HepG2 (cell line): ENCODE results near the gene CCDC69. TPM values are rescaled to one million over a fixed set of nuclear protein-coding genes. Genes with fewer than 3 reads are reported as not detected.

Experiments
- ARID5B ChIP-seq: IDR thresholded peaks from 2 replicates; pipeline ENCODE4 v1.4.0; 2020; ENCODE audit warnings: mild to moderate bottlenecking, missing genetic modification reagents
- ETS1 ChIP-seq: sonication (generic); formaldehyde crosslinking; IDR thresholded peaks from 2 replicates; pipeline ENCODE4 v1.4.0; 2020; ENCODE audit warnings: missing genetic modification reagents
- HIC2 ChIP-seq: sonication (generic); formaldehyde crosslinking; IDR thresholded peaks from 2 replicates; pipeline ENCODE4 v1.9.0; 2022; ENCODE audit warnings: low read depth, missing genetic modification reagents
- MAFF ChIP-seq: IDR thresholded peaks from 2 replicates; pipeline ENCODE4 v1.6.1; 2011; ENCODE audit warnings: low read depth, low read length, improper control_type of control experiment
- NR1H2 ChIP-seq: sonication (generic); formaldehyde crosslinking; IDR thresholded peaks from 2 replicates; pipeline ENCODE4 v1.8.1; 2022; ENCODE audit warnings: low read depth, missing genetic modification reagents, borderline replicate concordance
- POLR2AphosphoS5 ChIP-seq: IDR thresholded peaks from 2 replicates; pipeline ENCODE4 v1.6.1; 2012; ENCODE audit warnings: low read depth, low read length
- PTBP1 ChIP-seq: fragments of 200-400 bp; formaldehyde crosslinking; IDR thresholded peaks from 2 replicates; pipeline ENCODE4 v1.6.1; 2018; ENCODE audit warnings: low read length, low read depth; ENCODE audit not compliant: poor library complexity, severe bottlenecking
- SALL1 ChIP-seq: sonication (generic); formaldehyde crosslinking; IDR thresholded peaks from 2 replicates; pipeline ENCODE4 v1.8.0; 2022; ENCODE audit warnings: mild to moderate bottlenecking, missing genetic modification reagents
- SALL2 ChIP-seq: sonication (generic); formaldehyde crosslinking; IDR thresholded peaks from 2 replicates; pipeline ENCODE4 v1.8.1; 2023; ENCODE audit warnings: mild to moderate bottlenecking, missing genetic modification reagents, inconsistent platforms
- STAG1 ChIP-seq: sonication (generic); formaldehyde crosslinking; IDR thresholded peaks from 2 replicates; pipeline ENCODE4 v1.4.0; 2020; ENCODE audit warnings: missing genetic modification reagents
- TOE1 ChIP-seq: sonication (generic); formaldehyde crosslinking; IDR thresholded peaks from 2 replicates; pipeline ENCODE4 v1.4.0; 2020; ENCODE audit warnings: mild to moderate bottlenecking, missing genetic modification reagents
- YEATS4 ChIP-seq: sonication (generic); formaldehyde crosslinking; IDR thresholded peaks from 2 replicates; pipeline ENCODE4 v1.4.0; 2020; ENCODE audit warnings: missing genetic modification reagents, borderline replicate concordance
- ZMAT3 ChIP-seq: sonication (generic); formaldehyde crosslinking; conservative IDR thresholded peaks from 2 replicates; pipeline ENCODE4 v1.7.0; 2021; ENCODE audit warnings: missing genetic modification reagents
- ZNF607 ChIP-seq: sonication (generic); formaldehyde crosslinking; IDR thresholded peaks from 2 replicates; pipeline ENCODE4 v1.5.1; 2020; ENCODE audit warnings: missing genetic modification reagents, mild to moderate bottlenecking, borderline replicate concordance
- ZNF816 ChIP-seq: sonication (generic); formaldehyde crosslinking; IDR thresholded peaks from 2 replicates; pipeline ENCODE4 v1.8.0; 2022; ENCODE audit warnings: missing genetic modification reagents, mild to moderate bottlenecking, borderline replicate concordance
- polyA plus RNA-seq, 8 experiments: library from polyadenylated mRNA; depleted of rRNA in 3 of 8; stranded (reverse) in 7 of 8; unstranded in 1 of 8; fragments of >200 nt; fragmentation: Illumina TruSeq in 4 of 8; extraction: Trizol in 4 of 8; gene quantifications; 2 replicates each; pipeline versions ENCODE4 v1.2.1 to v1.2.3, GENCODE V29; 2011 to 2016; ENCODE audit warnings: low read depth in 4 of 8, missing spikeins in 1 of 8, mixed read lengths in 1 of 8; ENCODE audit not compliant: insufficient read depth in 1 of 8
- total RNA-seq, 5 experiments: library from RNA; depleted of rRNA; stranded (reverse); fragments of >200 nt; fragmentation: Illumina TruSeq; extraction: Trizol; gene quantifications; 2 replicates each; pipeline ENCODE4 v1.2.3, GENCODE V29; 2016; ENCODE audit warnings: low read depth in 1 of 5
- TF ChIP-seq, protein P1 (sequence below), 2 experiments: sonication (generic) in 1 of 2; formaldehyde crosslinking in 1 of 2; IDR thresholded peaks; 2 replicates each; pipeline versions ENCODE4 v1.4.0 to v1.6.1; 2018 to 2020; ENCODE audit warnings: missing genetic modification reagents in 2 of 2, borderline replicate concordance in 1 of 2, low read depth in 1 of 2, mild to moderate bottlenecking in 1 of 2, missing biosample characterization in 1 of 2
- TF ChIP-seq, protein P2 (sequence below): sonication (generic); formaldehyde crosslinking; IDR thresholded peaks from 2 replicates; pipeline ENCODE4 v1.8.0; 2022; ENCODE audit warnings: mild to moderate bottlenecking, missing genetic modification reagents, borderline replicate concordance

CCDC69 gene
- total and polyA plus RNA-seq, 2 of the 13 experiments (the other 11 are each of a cell fraction or from before 2014, with no cell fraction given): 12.2 to 45.2 TPM

GRCh38 chr5:151223447-151224264, at the start of gene CCDC69 (continued):
- TF ChIP-seq ZNF607 (CRISPR knock-in tag): no peak
- 0 out of 2 replicates have a peak, but pooled peaks have one; percentile 59 for TF ChIP-seq ZMAT3 (CRISPR knock-in tag)
- TF ChIP-seq STAG1 (CRISPR knock-in tag): peak; percentile 15; the same call in 1 of the 2 replicates
- peak; percentile 50; the same call in 1 of the 2 replicates for TF ChIP-seq ARID5B (CRISPR knock-in tag)
- TF ChIP-seq, protein P1, sequence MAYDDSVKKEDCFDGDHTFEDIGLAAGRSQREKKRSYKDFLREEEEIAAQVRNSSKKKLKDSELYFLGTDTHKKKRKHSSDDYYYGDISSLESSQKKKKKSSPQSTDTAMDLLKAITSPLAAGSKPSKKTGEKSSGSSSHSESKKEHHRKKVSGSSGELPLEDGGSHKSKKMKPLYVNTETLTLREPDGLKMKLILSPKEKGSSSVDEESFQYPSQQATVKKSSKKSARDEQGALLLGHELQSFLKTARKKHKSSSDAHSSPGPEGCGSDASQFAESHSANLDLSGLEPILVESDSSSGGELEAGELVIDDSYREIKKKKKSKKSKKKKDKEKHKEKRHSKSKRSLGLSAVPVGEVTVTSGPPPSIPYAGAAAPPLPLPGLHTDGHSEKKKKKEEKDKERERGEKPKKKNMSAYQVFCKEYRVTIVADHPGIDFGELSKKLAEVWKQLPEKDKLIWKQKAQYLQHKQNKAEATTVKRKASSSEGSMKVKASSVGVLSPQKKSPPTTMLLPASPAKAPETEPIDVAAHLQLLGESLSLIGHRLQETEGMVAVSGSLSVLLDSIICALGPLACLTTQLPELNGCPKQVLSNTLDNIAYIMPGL (CRISPR knock-in tag; IDR thresholded peaks at IDR 0.05; ENCODE audit: borderline replicate concordance in 1 of 2, low read depth in 1 of 2): peak; percentile 54 to 81; a peak in 2 of 4 replicates
- TF ChIP-seq PTBP1: peak; percentile 26
- no peak for TF ChIP-seq TOE1 (CRISPR knock-in tag)
- TF ChIP-seq HIC2 (CRISPR knock-in tag): no peak
- TF ChIP-seq, protein P2, sequence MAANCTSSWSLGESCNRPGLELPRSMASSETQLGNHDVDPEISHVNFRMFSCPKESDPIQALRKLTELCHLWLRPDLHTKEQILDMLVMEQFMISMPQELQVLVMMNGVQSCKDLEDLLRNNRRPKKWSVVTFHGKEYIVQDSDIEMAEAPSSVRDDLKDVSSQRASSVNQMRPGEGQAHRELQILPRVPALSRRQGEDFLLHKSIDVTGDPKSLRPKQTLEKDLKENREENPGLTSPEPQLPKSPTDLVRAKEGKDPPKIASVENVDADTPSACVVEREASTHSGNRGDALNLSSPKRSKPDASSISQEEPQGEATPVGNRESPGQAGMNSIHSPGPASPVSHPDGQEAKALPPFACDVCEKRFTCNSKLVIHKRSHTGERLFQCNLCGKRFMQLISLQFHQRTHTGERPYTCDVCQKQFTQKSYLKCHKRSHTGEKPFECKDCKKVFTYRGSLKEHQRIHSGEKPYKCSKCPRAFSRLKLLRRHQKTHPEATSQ: no peak
- TF ChIP-seq POLR2AphosphoS5: peak; percentile 57; the same call in 1 of the 2 replicates
- TF ChIP-seq SALL1 (CRISPR knock-in tag): peak; percentile 52
- 0 out of 2 replicates have a peak, but pooled peaks have one; percentile 9 for TF ChIP-seq ZNF816 (CRISPR knock-in tag)
- TF ChIP-seq NR1H2 (CRISPR knock-in tag): no peak
- TF ChIP-seq SALL2 (CRISPR knock-in tag): 0 out of 2 replicates have a peak, but pooled peaks have one; percentile 60
- TF ChIP-seq YEATS4 (CRISPR knock-in tag): peak; percentile 68; the same call in 1 of the 2 replicates
- TF ChIP-seq ETS1 (CRISPR knock-in tag): no peak
- TF ChIP-seq MAFF: no peak
